Measurements from ENCODE around the gene SH3BP5L.

- TF ChIP-seq CTCF (IDR thresholded peaks at IDR 0.05) (no peak), POLR2A (IDR thresholded peaks at IDR 0.05) (no peak), POLR2AphosphoS5 (IDR thresholded peaks at IDR 0.05) (no peak), EP300 (IDR thresholded peaks at IDR 0.05) (no peak)
Measured at GRCh38 chr1:248851390-248851789, 25.7 kb upstream of the SH3BP5L start.

Measured in gastroesophageal sphincter (tissue), 3 donors.